ENCODE measurements around the gene ADAMTS18.

The ADAMTS18 gene

GRCh38 chr16:77394699-77395098 is 40.1 kb downstream of the ADAMTS18 start:
- no peaks in the 10 kb centered on the region for H3K4me1 Mint-ChIP-seq
- no peak for DNase-seq (ENCODE audit: low spot score in 2 of 2)
- H3K36me3 Mint-ChIP-seq = no peaks in the 10 kb centered on the region
- H3K4me3 Mint-ChIP-seq = no peak overlapping the region
- no peak for ATAC-seq (ENCODE audit: low read depth)
- peaks cover 2% of the 10 kb centered on the region for H3K27me3 Mint-ChIP-seq
- no peak overlapping the region for H3K27ac Mint-ChIP-seq
- H3K9me3 Mint-ChIP-seq = peaks cover 3% of the 10 kb centered on the region

- Mint-ChIP-seq H3K36me3 (no peaks in the 10 kb centered on the region), H3K9me3 (peaks cover 3% of the 10 kb centered on the region), H3K27me3 (peaks cover 2% of the 10 kb centered on the region), H3K27ac (no peak overlapping the region), H3K4me1 (no peaks in the 10 kb centered on the region), H3K4me3 (no peak overlapping the region)
- no peak for ATAC-seq (ENCODE audit: low read depth)
- no peak for DNase-seq (ENCODE audit: low spot score in 2 of 2)
Observed at GRCh38 chr16:77393955-77394354, 40.9 kb downstream of the ADAMTS18 start.

- H3K27ac Mint-ChIP-seq = no peak overlapping the region
- no peaks in the 10 kb centered on the region for H3K36me3 Mint-ChIP-seq
- H3K4me1 Mint-ChIP-seq = no peaks in the 10 kb centered on the region
Observed at GRCh38 chr16:77387815-77388209, 47.0 kb downstream of the ADAMTS18 start.

GRCh38 chr16:77386831-77387814 is 47.7 kb downstream of the ADAMTS18 start:
- H3K27ac Mint-ChIP-seq = no peak overlapping the region
- ATAC-seq (ENCODE audit: low read depth) = no peak
- peaks cover 2% of the 10 kb centered on the region for H3K9me3 Mint-ChIP-seq
- no peaks in the 10 kb centered on the region for H3K27me3 Mint-ChIP-seq
- no peaks in the 10 kb centered on the region for H3K4me1 Mint-ChIP-seq
- DNase-seq (ENCODE audit: low spot score in 2 of 2) = no peak
- H3K36me3 Mint-ChIP-seq = no peaks in the 10 kb centered on the region
- H3K4me3 Mint-ChIP-seq = no peak overlapping the region

More at GRCh38 chr16:77387815-77388209, 47.0 kb downstream of the ADAMTS18 start:
- peaks cover 4% of the 10 kb centered on the region for H3K9me3 Mint-ChIP-seq
- no peak overlapping the region for H3K4me3 Mint-ChIP-seq
- DNase-seq (ENCODE audit: low spot score in 2 of 2) (no peak), ATAC-seq (ENCODE audit: low read depth) (no peak)
- no peaks in the 10 kb centered on the region for H3K27me3 Mint-ChIP-seq

- ATAC-seq (ENCODE audit: low read depth) (no peak), DNase-seq (ENCODE audit: low spot score in 2 of 2) (no peak)
- Mint-ChIP-seq H3K27ac (no peak overlapping the region), H3K4me3 (no peak overlapping the region), H3K4me1 (no peaks in the 10 kb centered on the region), H3K36me3 (no peaks in the 10 kb centered on the region), H3K9me3 (peaks cover 5% of the 10 kb centered on the region), H3K27me3 (no peaks in the 10 kb centered on the region)
Observed at GRCh38 chr16:77385481-77385880, 49.4 kb downstream of the ADAMTS18 start.

- H3K4me3 Mint-ChIP-seq = no peak overlapping the region
- no peaks in the 10 kb centered on the region for H3K27me3 Mint-ChIP-seq
- H3K9me3 Mint-ChIP-seq = peaks cover 5% of the 10 kb centered on the region
- H3K4me1 Mint-ChIP-seq = no peaks in the 10 kb centered on the region
- DNase-seq (ENCODE audit: low spot score in 2 of 2) = no peak
- no peaks in the 10 kb centered on the region for H3K36me3 Mint-ChIP-seq
- no peak for ATAC-seq (ENCODE audit: low read depth)
- no peak overlapping the region for H3K27ac Mint-ChIP-seq
Observed at GRCh38 chr16:77383606-77384187, 51.1 kb downstream of the ADAMTS18 start.

GRCh38 chr16:77376358-77376757 is 58.5 kb downstream of the ADAMTS18 start:
- peaks cover 1% of the 10 kb centered on the region for H3K27me3 Mint-ChIP-seq
- H3K27ac Mint-ChIP-seq = no peak overlapping the region
- no peak for ATAC-seq (ENCODE audit: low read depth)
- no peaks in the 10 kb centered on the region for H3K9me3 Mint-ChIP-seq
- H3K4me1 Mint-ChIP-seq = no peaks in the 10 kb centered on the region
- H3K36me3 Mint-ChIP-seq = no peaks in the 10 kb centered on the region
- H3K4me3 Mint-ChIP-seq = no peak overlapping the region
- no peak for DNase-seq (ENCODE audit: low spot score in 2 of 2)

GRCh38 chr16:77375396-77375795 is 59.4 kb downstream of the ADAMTS18 start:
- Mint-ChIP-seq H3K27ac (no peak overlapping the region), H3K4me1 (no peaks in the 10 kb centered on the region), H3K9me3 (peaks cover 3% of the 10 kb centered on the region), H3K36me3 (no peaks in the 10 kb centered on the region), H3K27me3 (peaks cover 1% of the 10 kb centered on the region), H3K4me3 (no peak overlapping the region)
- DNase-seq (ENCODE audit: low spot score in 2 of 2) (no peak), ATAC-seq (ENCODE audit: low read depth) (no peak)

- Mint-ChIP-seq H3K27ac (no peak overlapping the region), H3K9me3 (peaks cover 6% of the 10 kb centered on the region), H3K27me3 (peaks cover 1% of the 10 kb centered on the region), H3K36me3 (no peaks in the 10 kb centered on the region), H3K4me3 (no peak overlapping the region), H3K4me1 (no peaks in the 10 kb centered on the region)
- ATAC-seq (ENCODE audit: low read depth) (no peak), DNase-seq (ENCODE audit: low spot score in 2 of 2) (no peak)
Observed at GRCh38 chr16:77374384-77374783, 60.5 kb downstream of the ADAMTS18 start.

GRCh38 chr16:77373726-77374125 is 61.1 kb downstream of the ADAMTS18 start:
- H3K4me1 Mint-ChIP-seq = no peaks in the 10 kb centered on the region
- peaks cover 6% of the 10 kb centered on the region for H3K9me3 Mint-ChIP-seq
- DNase-seq (ENCODE audit: low spot score in 2 of 2) (no peak), ATAC-seq (ENCODE audit: low read depth) (no peak)
- peaks cover 1% of the 10 kb centered on the region for H3K27me3 Mint-ChIP-seq
- no peaks in the 10 kb centered on the region for H3K36me3 Mint-ChIP-seq
- no peak overlapping the region for H3K4me3 Mint-ChIP-seq
- no peak overlapping the region for H3K27ac Mint-ChIP-seq

GRCh38 chr16:77364770-77365169 is 70.1 kb downstream of the ADAMTS18 start:
- H3K4me1 Mint-ChIP-seq = no peaks in the 10 kb centered on the region
- no peak overlapping the region for H3K4me3 Mint-ChIP-seq
- peaks cover 2% of the 10 kb centered on the region for H3K27me3 Mint-ChIP-seq
- no peak for DNase-seq (ENCODE audit: low spot score in 2 of 2)
- ATAC-seq (ENCODE audit: low read depth) = no peak
- no peak overlapping the region for H3K27ac Mint-ChIP-seq
- peaks cover 3% of the 10 kb centered on the region for H3K9me3 Mint-ChIP-seq
- no peaks in the 10 kb centered on the region for H3K36me3 Mint-ChIP-seq

GRCh38 chr16:77359065-77359502 is 75.8 kb downstream of the ADAMTS18 start:
- Mint-ChIP-seq H3K27me3 (no peaks in the 10 kb centered on the region), H3K27ac (no peak overlapping the region), H3K9me3 (no peaks in the 10 kb centered on the region), H3K4me3 (no peak overlapping the region), H3K4me1 (no peaks in the 10 kb centered on the region), H3K36me3 (no peaks in the 10 kb centered on the region)
- ATAC-seq (ENCODE audit: low read depth) (no peak), DNase-seq (ENCODE audit: low spot score in 2 of 2) (no peak)

GRCh38 chr16:77353587-77354263 is 81.1 kb downstream of the ADAMTS18 start:
- ATAC-seq (ENCODE audit: low read depth) (no peak), DNase-seq (ENCODE audit: low spot score in 2 of 2) (no peak)
- no peak overlapping the region for H3K27ac Mint-ChIP-seq
- H3K36me3 Mint-ChIP-seq = no peaks in the 10 kb centered on the region
- no peaks in the 10 kb centered on the region for H3K4me1 Mint-ChIP-seq
- H3K4me3 Mint-ChIP-seq = no peak overlapping the region
- H3K9me3 Mint-ChIP-seq = no peaks in the 10 kb centered on the region
- H3K27me3 Mint-ChIP-seq = no peaks in the 10 kb centered on the region

GRCh38 chr16:77344341-77344740 is 90.5 kb downstream of the ADAMTS18 start:
- Mint-ChIP-seq H3K4me1 (no peaks in the 10 kb centered on the region), H3K4me3 (no peak overlapping the region), H3K27me3 (no peaks in the 10 kb centered on the region), H3K9me3 (no peaks in the 10 kb centered on the region), H3K36me3 (no peaks in the 10 kb centered on the region), H3K27ac (no peak overlapping the region)
- DNase-seq (ENCODE audit: low spot score in 2 of 2) = no peak
- ATAC-seq (ENCODE audit: low read depth) = no peak

Measured in memory B cell (primary cell).